Stimulated activated CD4-positive, alpha-beta T cell treated with anti-CD3 and anti-CD28 coated beads, Interleukin-12 subunit alpha, Interleukin-12 subunit beta, amount 100 ng/mL, for 48 hours (primary cell): Measurements from ENCODE around the gene POLR2C.
A peak's percentile ranks its signal among the peaks of the same experiment; 100 is the strongest.

Source experiments
- DNase-seq, 3 donors: peaks; one replicate each; pipeline ENCODE4 v3.0.0-alpha.2; 2020; ENCODE audit warnings: low read depth in 2 of 3, low spot score in 1 of 3

Gene POLR2C

GRCh38 chr16:57517397-57518367 lies 55.2 kb downstream of the POLR2C start:
- no peak for DNase-seq

- no peak for DNase-seq
These were observed 56.0 kb downstream of the POLR2C start for GRCh38 chr16:57518520-57518919.

GRCh38 chr16:57518922-57519321 lies 56.4 kb downstream of the POLR2C start:
- DNase-seq, result no peak

- peak; percentile 66 to 81 (median 78) for DNase-seq
These were observed 57.4 kb downstream of the POLR2C start for GRCh38 chr16:57519796-57520360.
